ENCODE measurements around the gene ZNF865.

Gene ZNF865

GRCh38 chr19:55640577-55641425 is 35.4 kb downstream of the ZNF865 start, which contains the start of gene ZNF580:
ZNF580 (plus strand) TSS chr19:55641002; CDS start chr19:55642509, 1,507 bp downstream.
- DNase-seq (ENCODE audit: low spot score in 2 of 2) = no peak
- Mint-ChIP-seq H3K36me3 (ENCODE audit: insufficient read depth) (peaks cover 41% of the 10 kb centered on the region), H3K4me1 (peaks cover 66% of the 10 kb centered on the region), H3K27me3 (no peaks in the 10 kb centered on the region), H3K27ac (ENCODE audit: low read depth) (peak within 1 kb of the TSS; percentile 74), H3K4me3 (peak within 1 kb of the TSS; percentile 90), H3K9me3 (no peaks in the 10 kb centered on the region)
- ATAC-seq (replicated peaks; ENCODE audit: extremely low read depth, poor library complexity, severe bottlenecking) = peak; percentile 21

DNA sequence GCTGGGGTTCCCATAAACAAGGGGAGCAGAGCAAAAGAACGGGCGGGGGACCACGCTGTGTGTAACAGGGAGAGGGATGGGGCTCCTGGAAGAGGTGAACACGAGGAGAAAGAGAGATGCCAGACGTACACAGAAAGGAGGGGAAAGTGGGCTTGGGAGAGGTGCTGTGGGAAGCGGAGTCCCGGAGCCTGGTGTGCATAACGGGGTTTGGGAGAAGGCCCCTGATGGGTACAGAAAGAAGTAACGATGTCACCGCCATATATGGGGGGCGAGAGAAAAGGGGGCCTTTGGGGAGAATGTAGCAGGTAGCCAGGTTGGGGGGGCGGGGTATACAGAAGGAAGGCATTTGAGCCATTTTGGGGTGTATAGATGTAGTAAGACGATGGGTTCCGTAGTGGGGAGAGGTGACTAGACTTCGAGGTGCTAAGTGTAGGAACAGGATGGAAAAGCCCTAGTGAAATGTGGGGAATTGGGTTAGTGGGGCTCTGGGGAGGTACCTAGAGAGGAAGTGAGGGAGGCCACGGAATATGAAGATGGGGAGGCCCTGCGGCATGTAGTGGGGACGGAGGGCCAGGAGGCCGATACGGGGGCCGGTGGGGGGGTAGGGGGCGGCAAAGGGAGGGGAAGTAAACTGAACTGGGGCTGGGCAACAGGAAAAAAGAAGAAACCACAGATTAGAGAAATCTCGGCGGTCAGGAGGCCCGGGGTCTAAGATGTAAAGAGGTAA is 36.1 kb downstream of the ZNF865 start:
- H3K4me1 Mint-ChIP-seq = peaks cover 58% of the 10 kb centered on the region
- H3K27me3 Mint-ChIP-seq = no peaks in the 10 kb centered on the region
- H3K9me3 Mint-ChIP-seq = no peaks in the 10 kb centered on the region
- peak overlapping the region; percentile 90 for H3K4me3 Mint-ChIP-seq
- DNase-seq (ENCODE audit: low spot score in 2 of 2) (no peak), ATAC-seq (replicated peaks; ENCODE audit: extremely low read depth, poor library complexity, severe bottlenecking) (no peak)
- H3K27ac Mint-ChIP-seq (ENCODE audit: low read depth) = peak overlapping the region; percentile 74
- peaks cover 37% of the 10 kb centered on the region for H3K36me3 Mint-ChIP-seq (ENCODE audit: insufficient read depth)

GRCh38 chr19:55642153-55643002 is 36.9 kb downstream of the ZNF865 start:
- Mint-ChIP-seq H3K4me3 (peak overlapping the region; percentile 90), H3K4me1 (peaks cover 54% of the 10 kb centered on the region), H3K27me3 (no peaks in the 10 kb centered on the region), H3K36me3 (ENCODE audit: insufficient read depth) (peaks cover 34% of the 10 kb centered on the region), H3K27ac (ENCODE audit: low read depth) (peak overlapping the region; percentile 84), H3K9me3 (no peaks in the 10 kb centered on the region)
- ATAC-seq (replicated peaks; ENCODE audit: extremely low read depth, poor library complexity, severe bottlenecking) (no peak), DNase-seq (ENCODE audit: low spot score in 2 of 2) (no peak)

DNA sequence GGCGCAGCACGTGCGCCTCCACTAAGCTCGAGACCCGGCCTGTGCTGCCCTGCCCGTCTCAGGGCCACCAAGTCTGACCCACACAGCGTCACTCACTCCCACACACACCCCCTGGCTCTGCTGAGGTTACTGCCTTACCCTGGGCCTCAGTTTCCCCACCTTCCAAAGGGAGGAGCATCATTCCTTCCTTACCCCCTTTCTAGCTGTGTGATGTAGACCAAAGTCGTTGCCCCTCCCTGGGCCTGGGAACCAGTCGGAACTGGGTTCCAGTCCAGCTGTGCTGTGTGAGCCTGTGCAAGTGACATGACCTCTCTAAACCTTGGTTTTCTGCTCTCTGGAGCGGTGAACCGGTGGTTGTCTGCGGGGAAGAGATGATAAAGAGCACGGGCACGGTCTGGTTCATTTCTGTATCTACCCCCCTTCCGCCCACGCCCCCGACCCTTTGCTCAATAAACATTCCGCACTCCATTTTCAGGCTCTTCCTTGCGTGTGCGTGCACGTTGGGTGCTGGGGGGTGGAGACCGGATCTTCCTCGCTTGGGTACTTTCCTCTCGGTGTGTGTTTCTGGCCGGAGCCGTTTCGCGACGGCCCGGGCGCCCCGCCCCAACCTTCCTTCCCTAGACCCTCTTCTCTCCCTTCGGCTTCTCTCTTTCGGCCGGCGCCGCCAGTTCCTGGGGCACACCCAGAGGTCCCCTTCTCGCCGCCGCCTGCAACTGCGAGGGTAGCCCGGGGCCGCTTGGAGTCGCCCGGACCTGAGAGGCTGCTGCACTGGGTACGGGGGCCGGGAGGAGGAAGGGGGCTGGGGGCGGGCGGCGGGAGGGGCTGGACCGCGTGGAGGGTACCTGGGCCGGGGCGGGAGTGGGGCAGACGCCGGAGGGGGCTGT is 37.8 kb downstream of the ZNF865 start, which contains the start of gene ZNF581:
Gene ZNF581 (plus strand): TSS at position 647 of the 884 bp plus-strand sequence. CDS start 923 bp downstream, outside the sequence.
- ATAC-seq (replicated peaks; ENCODE audit: extremely low read depth, poor library complexity, severe bottlenecking) (peak; percentile 50), DNase-seq (ENCODE audit: low spot score in 2 of 2) (peak; percentile 66)
- Mint-ChIP-seq H3K36me3 (ENCODE audit: insufficient read depth) (peaks cover 31% of the 10 kb centered on the region), H3K27ac (ENCODE audit: low read depth) (peak within 1 kb of the TSS; percentile 84), H3K4me3 (peak within 1 kb of the TSS; percentile 90), H3K27me3 (no peaks in the 10 kb centered on the region), H3K9me3 (no peaks in the 10 kb centered on the region), H3K4me1 (peaks cover 50% of the 10 kb centered on the region)

DNA sequence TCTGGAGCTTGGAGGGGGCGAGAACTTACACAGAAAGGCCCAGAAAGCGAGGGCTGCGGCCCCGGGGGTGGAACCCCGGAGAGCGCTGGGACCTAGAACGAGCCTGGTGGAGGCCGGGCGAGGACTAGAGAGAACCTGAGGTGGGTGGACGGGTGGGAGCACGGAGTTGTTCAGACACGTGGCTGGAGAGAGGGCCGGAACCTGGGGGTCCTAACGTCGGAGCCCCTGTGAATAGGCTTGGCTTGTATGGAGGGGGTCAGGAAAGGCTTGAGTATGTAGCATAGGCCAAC is 38.4 kb downstream of the ZNF865 start:
- H3K4me3 Mint-ChIP-seq = peak overlapping the region; percentile 90
- no peaks in the 10 kb centered on the region for H3K9me3 Mint-ChIP-seq
- peaks cover 2% of the 10 kb centered on the region for H3K27me3 Mint-ChIP-seq
- DNase-seq (ENCODE audit: low spot score in 2 of 2) (no peak), ATAC-seq (replicated peaks; ENCODE audit: extremely low read depth, poor library complexity, severe bottlenecking) (no peak)
- H3K4me1 Mint-ChIP-seq = peaks cover 52% of the 10 kb centered on the region
- H3K27ac Mint-ChIP-seq (ENCODE audit: low read depth) = peak overlapping the region; percentile 84
- peaks cover 32% of the 10 kb centered on the region for H3K36me3 Mint-ChIP-seq (ENCODE audit: insufficient read depth)

GRCh38 chr19:55644191-55644833 is 38.9 kb downstream of the ZNF865 start:
- peak overlapping the region; percentile 84 for H3K27ac Mint-ChIP-seq (ENCODE audit: low read depth)
- H3K4me3 Mint-ChIP-seq = peak overlapping the region; percentile 90
- H3K27me3 Mint-ChIP-seq = peaks cover 7% of the 10 kb centered on the region
- DNase-seq (ENCODE audit: low spot score in 2 of 2) (no peak), ATAC-seq (replicated peaks; ENCODE audit: extremely low read depth, poor library complexity, severe bottlenecking) (no peak)
- H3K36me3 Mint-ChIP-seq (ENCODE audit: insufficient read depth) = peaks cover 30% of the 10 kb centered on the region
- H3K9me3 Mint-ChIP-seq = no peaks in the 10 kb centered on the region
- peaks cover 50% of the 10 kb centered on the region for H3K4me1 Mint-ChIP-seq

DNA sequence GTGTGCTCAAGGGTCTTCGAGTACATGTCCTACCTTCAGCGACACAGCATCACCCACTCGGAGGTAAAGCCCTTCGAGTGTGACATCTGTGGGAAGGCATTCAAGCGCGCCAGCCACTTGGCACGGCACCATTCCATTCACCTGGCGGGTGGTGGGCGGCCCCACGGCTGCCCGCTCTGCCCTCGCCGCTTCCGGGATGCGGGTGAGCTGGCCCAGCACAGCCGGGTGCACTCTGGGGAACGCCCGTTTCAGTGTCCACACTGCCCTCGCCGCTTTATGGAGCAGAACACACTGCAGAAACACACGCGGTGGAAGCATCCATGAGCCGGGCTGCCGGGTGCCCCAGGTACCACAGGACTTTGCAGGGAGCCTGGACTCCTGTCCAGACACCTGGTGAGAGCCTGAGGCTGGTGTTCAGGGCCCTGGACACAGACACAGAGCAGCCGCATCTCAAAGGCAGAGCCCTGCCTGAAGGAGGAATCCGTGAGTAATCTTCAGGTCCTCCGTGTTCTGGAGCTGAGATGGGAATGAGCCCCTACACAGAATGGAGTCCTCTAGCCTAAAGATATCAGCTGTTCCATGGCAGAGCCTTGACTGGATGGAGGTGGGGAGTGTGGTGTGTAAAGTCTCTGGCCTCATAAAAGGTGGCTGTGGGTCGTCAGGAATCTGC is 39.5 kb downstream of the ZNF865 start:
- Mint-ChIP-seq H3K27me3 (peaks cover 14% of the 10 kb centered on the region), H3K9me3 (no peaks in the 10 kb centered on the region), H3K4me1 (peaks cover 56% of the 10 kb centered on the region), H3K36me3 (ENCODE audit: insufficient read depth) (peaks cover 30% of the 10 kb centered on the region), H3K4me3 (peak overlapping the region; percentile 90), H3K27ac (ENCODE audit: low read depth) (no peak overlapping the region)
- ATAC-seq (replicated peaks; ENCODE audit: extremely low read depth, poor library complexity, severe bottlenecking) (no peak), DNase-seq (ENCODE audit: low spot score in 2 of 2) (no peak)

GRCh38 chr19:55645512-55645881 is 40.0 kb downstream of the ZNF865 start:
- no peak overlapping the region for H3K27ac Mint-ChIP-seq (ENCODE audit: low read depth)
- H3K4me3 Mint-ChIP-seq = no peak overlapping the region
- peaks cover 15% of the 10 kb centered on the region for H3K27me3 Mint-ChIP-seq
- H3K36me3 Mint-ChIP-seq (ENCODE audit: insufficient read depth) = peaks cover 26% of the 10 kb centered on the region
- H3K4me1 Mint-ChIP-seq = peaks cover 55% of the 10 kb centered on the region
- DNase-seq (ENCODE audit: low spot score in 2 of 2) = no peak
- no peak for ATAC-seq (replicated peaks; ENCODE audit: extremely low read depth, poor library complexity, severe bottlenecking)
- H3K9me3 Mint-ChIP-seq = no peaks in the 10 kb centered on the region

DNA sequence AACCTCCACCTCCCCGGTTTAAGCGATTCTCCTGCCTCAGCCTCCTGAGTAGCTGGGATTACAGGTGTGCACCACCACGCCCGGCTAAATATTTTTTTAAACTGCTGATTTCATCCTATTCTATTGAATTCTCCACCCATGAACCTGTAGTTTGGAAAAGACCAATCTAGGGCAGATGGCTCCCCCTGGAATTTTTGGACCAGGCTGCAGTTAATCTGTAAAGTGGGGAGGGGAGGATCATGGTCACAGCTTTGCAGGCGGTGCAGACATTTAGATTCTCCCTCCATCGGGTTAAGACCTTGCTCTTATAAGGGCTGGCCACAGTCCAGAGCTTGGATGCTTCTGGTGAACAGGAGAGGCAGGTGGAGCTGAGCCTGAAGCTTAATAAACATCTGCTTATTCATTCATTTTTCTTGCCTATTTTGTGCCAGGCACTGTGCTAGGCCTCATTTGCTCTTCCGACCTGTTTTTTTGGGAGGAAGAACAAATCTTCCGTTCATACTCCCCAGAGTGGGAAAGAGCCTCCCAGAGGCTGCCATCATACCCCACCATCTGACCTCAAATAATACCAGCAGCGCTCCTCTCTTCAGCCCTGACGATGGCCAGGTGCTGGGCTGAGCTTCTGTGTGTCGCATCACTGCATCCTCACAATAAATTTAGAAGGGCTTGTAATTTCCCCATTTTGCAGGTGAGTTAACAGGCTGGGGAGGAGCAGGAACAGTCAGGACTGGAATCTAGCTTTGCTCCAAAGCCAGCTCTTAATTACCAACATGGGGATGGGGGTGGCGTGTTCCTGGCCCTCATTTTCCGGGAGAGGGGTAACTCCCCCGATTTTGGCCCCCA is 41.7 kb downstream of the ZNF865 start:
- no peak for ATAC-seq (replicated peaks; ENCODE audit: extremely low read depth, poor library complexity, severe bottlenecking)
- no peak for DNase-seq (ENCODE audit: low spot score in 2 of 2)
- H3K4me3 Mint-ChIP-seq = peak overlapping the region; percentile 69
- peaks cover 44% of the 10 kb centered on the region for H3K4me1 Mint-ChIP-seq
- H3K27me3 Mint-ChIP-seq = peaks cover 15% of the 10 kb centered on the region
- H3K9me3 Mint-ChIP-seq = no peaks in the 10 kb centered on the region
- no peak overlapping the region for H3K27ac Mint-ChIP-seq (ENCODE audit: low read depth)
- H3K36me3 Mint-ChIP-seq (ENCODE audit: insufficient read depth) = peaks cover 19% of the 10 kb centered on the region

GRCh38 chr19:55647732-55648584 is 42.5 kb downstream of the ZNF865 start, which contains the start of gene CCDC106:
CCDC106 (plus strand) TSS chr19:55648212; CDS start chr19:55649047, 835 bp downstream.
- ATAC-seq (replicated peaks; ENCODE audit: extremely low read depth, poor library complexity, severe bottlenecking) (no peak), DNase-seq (ENCODE audit: low spot score in 2 of 2) (no peak)
- H3K4me3 Mint-ChIP-seq = peak within 1 kb of the TSS; percentile 69
- peaks cover 18% of the 10 kb centered on the region for H3K36me3 Mint-ChIP-seq (ENCODE audit: insufficient read depth)
- no peaks in the 10 kb centered on the region for H3K9me3 Mint-ChIP-seq
- peaks cover 39% of the 10 kb centered on the region for H3K4me1 Mint-ChIP-seq
- peaks cover 15% of the 10 kb centered on the region for H3K27me3 Mint-ChIP-seq
- no peak within 1 kb of the TSS for H3K27ac Mint-ChIP-seq (ENCODE audit: low read depth)
